Ectodermal cell (in vitro differentiated cells): ENCODE data around the gene ALAD.
"Not testable (repeated sequence)": the region's sequence is repeated elsewhere in the genome, so short reads cannot be mapped to it uniquely, and the experiment has no call there.

Experiments used
- H3K27ac ChIP-seq: 2 replicates; pipeline ENCODE4 v1.7.0; 2013; ENCODE audit warnings: mild to moderate bottlenecking, low read depth, low read length; ENCODE audit not compliant: insufficient read depth, poor library complexity, severe bottlenecking
- H3K27me3 ChIP-seq: 2 replicates; pipeline ENCODE4 v1.7.0; 2013; ENCODE audit warnings: mild to moderate bottlenecking, low read length; ENCODE audit not compliant: insufficient read depth, control insufficient read depth, poor library complexity, severe bottlenecking
- H3K36me3 ChIP-seq: one replicate; pipeline ENCODE4 v1.7.0; 2013; ENCODE audit warnings: low read length; ENCODE audit not compliant: control insufficient read depth, insufficient read depth
- H3K4me1 ChIP-seq: one replicate; pipeline ENCODE4 v1.7.0; 2013; ENCODE audit warnings: low read length; ENCODE audit not compliant: control insufficient read depth, insufficient read depth
- H3K4me3 ChIP-seq: 2 replicates; pipeline ENCODE4 v1.7.0; 2013; ENCODE audit warnings: low read depth, low read length, control low read depth; ENCODE audit not compliant: insufficient read depth
- H3K9me3 ChIP-seq: 2 replicates; pipeline ENCODE4 v1.7.0; 2013; ENCODE audit warnings: mild to moderate bottlenecking, low read length, moderate library complexity; ENCODE audit not compliant: control insufficient read depth
- WGBS, 2 experiments: methylation state at CpG; one replicate each; pipeline ENCODE4 v1.1.7; 2013; ENCODE audit warnings: missing lambda C conversion rate in 2 of 2; 5-methylcytosine and 5-hydroxymethylcytosine counted together

Gene ALAD

GRCh38 chr9:113373676-113374392 lies 27.2 kb downstream of the ALAD start:
- H3K9me3 ChIP-seq, result no peaks in the 10 kb centered on the region
- H3K4me1 ChIP-seq, result no peaks in the 10 kb centered on the region
- no peak overlapping the region for H3K27ac ChIP-seq
- H3K4me3 ChIP-seq, result no peak overlapping the region
- H3K36me3 ChIP-seq, result peaks cover 5% of the 10 kb centered on the region
- WGBS, 2 experiments, result 93 to 94% methylated on average over 24 of the region's 24 CpGs
- no peaks in the 10 kb centered on the region for H3K27me3 ChIP-seq

- H3K4me3 ChIP-seq, result no peak overlapping the region
- peaks cover 5% of the 10 kb centered on the region for H3K36me3 ChIP-seq
- 71 to 75% methylated on average over 3 of the region's 3 CpGs for WGBS, 2 experiments
- no peak overlapping the region for H3K27ac ChIP-seq
- no peaks in the 10 kb centered on the region for H3K9me3 ChIP-seq
- no peaks in the 10 kb centered on the region for H3K4me1 ChIP-seq
- H3K27me3 ChIP-seq, result no peaks in the 10 kb centered on the region
Measured at GRCh38 chr9:113373256-113373655, 27.8 kb downstream of the ALAD start.

- Histone ChIP-seq H3K27ac (no peak overlapping the region), H3K27me3 (no peaks in the 10 kb centered on the region), H3K4me1 (no peaks in the 10 kb centered on the region), H3K9me3 (no peaks in the 10 kb centered on the region), H3K4me3 (no peak overlapping the region), H3K36me3 (peaks cover 5% of the 10 kb centered on the region)
- WGBS, 2 experiments, result 93 to 95% methylated on average over 5 of the region's 5 CpGs
Measured at GRCh38 chr9:113372059-113372458, 29.0 kb downstream of the ALAD start.

GRCh38 chr9:113370806-113371325 lies 30.2 kb downstream of the ALAD start:
- no peaks in the 10 kb centered on the region for H3K4me1 ChIP-seq
- WGBS, 2 experiments, result 89 to 90% methylated on average over 8 of the region's 8 CpGs

GRCh38 chr9:113369855-113370140 lies 31.3 kb downstream of the ALAD start:
- 84 to 85% methylated on average over 11 of the region's 11 CpGs for WGBS, 2 experiments
- H3K27me3 ChIP-seq, result no peaks in the 10 kb centered on the region
- no peaks in the 10 kb centered on the region for H3K9me3 ChIP-seq
- no peak overlapping the region for H3K27ac ChIP-seq
- peaks cover 5% of the 10 kb centered on the region for H3K36me3 ChIP-seq
- no peak overlapping the region for H3K4me3 ChIP-seq
- H3K4me1 ChIP-seq, result no peaks in the 10 kb centered on the region

More at GRCh38 chr9:113370806-113371325, 30.2 kb downstream of the ALAD start:
- Histone ChIP-seq H3K27me3 (no peaks in the 10 kb centered on the region), H3K36me3 (peaks cover 5% of the 10 kb centered on the region), H3K4me3 (no peak overlapping the region), H3K27ac (no peak overlapping the region), H3K9me3 (no peaks in the 10 kb centered on the region)

GRCh38 chr9:113368982-113369854 lies 31.9 kb downstream of the ALAD start:
- WGBS, 2 experiments, result 85 to 95% methylated on average over 11 to 13 of the region's 13 CpGs
- Histone ChIP-seq H3K27ac (no peak overlapping the region), H3K4me1 (no peaks in the 10 kb centered on the region), H3K4me3 (no peak overlapping the region), H3K36me3 (peaks cover 5% of the 10 kb centered on the region), H3K27me3 (no peaks in the 10 kb centered on the region), H3K9me3 (no peaks in the 10 kb centered on the region)

- Histone ChIP-seq H3K4me3 (no peak overlapping the region), H3K27ac (no peak overlapping the region), H3K36me3 (no peaks in the 10 kb centered on the region), H3K27me3 (no peaks in the 10 kb centered on the region), H3K4me1 (no peaks in the 10 kb centered on the region), H3K9me3 (no peaks in the 10 kb centered on the region)
- WGBS, 2 experiments, result 89 to 90% methylated on average over 5 of the region's 5 CpGs
Measured at GRCh38 chr9:113368348-113368981, 32.6 kb downstream of the ALAD start.

GRCh38 chr9:113365652-113366051 lies 35.4 kb downstream of the ALAD start:
- WGBS, 2 experiments, result 92 to 96% methylated on average over 3 of the region's 3 CpGs
- H3K4me3 ChIP-seq, H3K27ac ChIP-seq, H3K27me3 ChIP-seq, H3K4me1 ChIP-seq, H3K9me3 ChIP-seq, H3K36me3 ChIP-seq: not testable (repeated sequence)

GRCh38 chr9:113364951-113365350 lies 36.1 kb downstream of the ALAD start:
- Histone ChIP-seq H3K4me1 (no peaks in the 10 kb centered on the region), H3K36me3 (no peaks in the 10 kb centered on the region), H3K27me3 (no peaks in the 10 kb centered on the region), H3K4me3 (no peak overlapping the region), H3K27ac (no peak overlapping the region), H3K9me3 (no peaks in the 10 kb centered on the region)
- 63 to 100% methylated on average over 1 of the region's 1 CpG for WGBS, 2 experiments

- H3K27me3 ChIP-seq, result no peaks in the 10 kb centered on the region
- 94 to 98% methylated on average over 3 of the region's 3 CpGs for WGBS, 2 experiments
- H3K9me3 ChIP-seq, result no peaks in the 10 kb centered on the region
- H3K4me3 ChIP-seq, result no peak overlapping the region
- H3K4me1 ChIP-seq, result no peaks in the 10 kb centered on the region
- no peaks in the 10 kb centered on the region for H3K36me3 ChIP-seq
- no peak overlapping the region for H3K27ac ChIP-seq
Measured at GRCh38 chr9:113363336-113363735, 37.7 kb downstream of the ALAD start.
